ENCODE results near the gene TMSB4Y. TPM values are rescaled to one million over a fixed set of nuclear protein-coding genes. Genes with fewer than 3 reads are reported as not detected.

TMSB4Y gene
- total RNA-seq (2022; extraction: Qiagen RNA extraction) = 0.72 to 1.1 TPM (median 0.89 TPM) in 5 replicates

DNA sequence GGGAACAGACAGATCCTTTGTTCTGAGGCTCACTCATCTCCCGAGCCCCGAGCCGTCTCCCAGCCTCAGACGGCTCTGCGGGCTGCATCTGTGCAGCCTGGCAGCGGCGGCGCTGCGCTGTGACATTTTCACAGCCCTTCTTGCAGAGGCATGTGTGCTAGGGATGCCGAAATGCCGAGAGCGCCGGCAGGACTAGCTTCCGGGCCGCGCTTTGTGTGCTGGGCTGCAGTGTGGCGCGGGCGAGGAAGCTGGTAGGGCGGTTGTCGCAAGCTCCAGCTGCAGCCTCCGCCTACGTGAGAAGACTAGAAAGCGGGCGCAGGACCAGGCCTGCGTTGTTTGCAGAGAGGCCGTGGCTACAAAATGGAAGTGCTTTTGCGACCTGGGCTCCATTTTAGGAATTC, at the start of gene TMSB4Y:
TSS of gene TMSB4Y (plus strand) at position 332 of the 401 bp plus-strand sequence.

Other genes starting within 250 kb of the TMSB4Y start
- 2.5 to 3.2 TPM (median 2.8 TPM) in 5 replicates for gene UTY, start 223.9 kb upstream of the TMSB4Y start, total RNA-seq (2022; extraction: Qiagen RNA extraction)